Progenitor cell of endocrine pancreas (in vitro differentiated cells): Measurements from ENCODE around the gene DENND4C. TPM values are rescaled to one million over a fixed set of nuclear protein-coding genes. Genes with fewer than 3 reads are reported as not detected.

Experiments used
- DNase-seq: peaks from one replicate; pipeline ENCODE4 v3.0.0; 2021; ENCODE audit warnings: low spot score; ENCODE audit not compliant: unreplicated experiment
- H3K27ac Mint-ChIP-seq: 2 replicates; pipeline ENCODE4 v1.8.0; 2021; ENCODE audit warnings: mild to moderate bottlenecking, moderate library complexity, mixed read lengths
- H3K27me3 Mint-ChIP-seq: 2 replicates; pipeline ENCODE4 v1.8.0; 2021; ENCODE audit warnings: mixed read lengths
- H3K36me3 Mint-ChIP-seq: 2 replicates; pipeline ENCODE4 v1.8.0; 2022; ENCODE audit warnings: mixed read lengths; ENCODE audit not compliant: insufficient read depth
- H3K4me1 Mint-ChIP-seq: 2 replicates; pipeline ENCODE4 v1.8.0; 2021; ENCODE audit warnings: low read depth, mixed read lengths
- H3K4me3 Mint-ChIP-seq: 2 replicates; pipeline ENCODE4 v1.8.0; 2021; ENCODE audit warnings: low read depth, mild to moderate bottlenecking, moderate library complexity, mixed read lengths
- H3K9me3 Mint-ChIP-seq: 2 replicates; pipeline ENCODE4 v1.8.0; 2021; ENCODE audit warnings: low read depth, mixed read lengths
- CTCF ChIP-seq: fragments of 200-600 bp; sonication (generic); IDR thresholded peaks from one replicate; pipeline ENCODE4 v1.5.0; 2021; ENCODE audit warnings: antibody characterized with exemption, mild to moderate bottlenecking; ENCODE audit not compliant: unreplicated experiment
- total RNA-seq: library from RNA; stranded (reverse); gene quantifications from 2 replicates; pipeline ENCODE4 v1.2.1, GENCODE V29; 2021

DENND4C gene
- total RNA-seq, 1 donor from 2014 or later = 60.4 TPM

- Mint-ChIP-seq H3K9me3 (no peaks in the 10 kb centered on the region), H3K27ac (no peak overlapping the region), H3K27me3 (no peaks in the 10 kb centered on the region), H3K4me3 (no peak overlapping the region), H3K36me3 (peaks cover 18% of the 10 kb centered on the region), H3K4me1 (no peaks in the 10 kb centered on the region)
- TF ChIP-seq CTCF = no peak
- no peak for DNase-seq
Observed at GRCh38 chr9:19320495-19320894, 90.0 kb downstream of the DENND4C start.

DNA sequence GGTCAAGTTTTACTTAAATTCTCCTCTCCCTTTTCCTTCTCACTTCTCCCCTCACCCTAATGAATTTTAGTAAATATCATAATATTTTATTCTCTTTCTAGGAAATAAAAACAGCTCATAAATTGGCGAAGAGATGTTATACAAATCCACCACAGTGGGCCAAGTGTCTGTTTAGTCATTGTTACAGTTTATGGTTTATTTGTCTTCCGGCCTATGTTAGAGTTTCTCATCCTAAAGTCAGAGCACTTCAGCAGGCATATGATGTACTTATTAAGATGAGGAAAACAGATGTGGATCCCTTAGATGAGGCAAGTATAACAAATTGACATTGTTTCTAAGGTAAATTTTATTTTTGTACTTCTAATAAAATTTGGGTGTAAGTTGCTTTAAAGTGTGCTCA, 101.4 kb downstream of the DENND4C start:
- no peak for DNase-seq
- H3K27me3 Mint-ChIP-seq = no peaks in the 10 kb centered on the region
- no peak overlapping the region for H3K27ac Mint-ChIP-seq
- no peak for TF ChIP-seq CTCF
- H3K4me3 Mint-ChIP-seq = no peak overlapping the region
- no peaks in the 10 kb centered on the region for H3K4me1 Mint-ChIP-seq
- H3K36me3 Mint-ChIP-seq = peaks cover 16% of the 10 kb centered on the region
- H3K9me3 Mint-ChIP-seq = no peaks in the 10 kb centered on the region

DNA sequence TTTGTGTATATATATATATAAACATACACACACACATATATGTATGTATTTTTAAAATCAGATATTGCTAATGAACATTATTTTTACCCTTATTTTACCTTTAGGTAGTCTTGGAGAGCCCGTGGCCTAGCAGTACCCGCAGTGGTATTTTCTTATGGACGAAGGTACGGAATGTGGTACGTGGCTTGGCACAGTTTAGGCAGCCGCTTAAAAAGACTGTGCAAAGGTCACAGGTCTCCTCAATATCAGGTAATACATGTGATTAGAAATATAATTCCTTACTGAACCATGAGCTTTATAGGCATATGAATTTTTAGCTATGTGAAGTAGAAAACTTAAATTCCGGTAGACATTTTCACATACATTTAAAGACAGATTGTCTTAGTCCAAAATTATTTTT, 105.7 kb downstream of the DENND4C start:
- H3K36me3 Mint-ChIP-seq = peaks cover 14% of the 10 kb centered on the region
- no peaks in the 10 kb centered on the region for H3K27me3 Mint-ChIP-seq
- H3K9me3 Mint-ChIP-seq = no peaks in the 10 kb centered on the region
- H3K4me1 Mint-ChIP-seq = no peaks in the 10 kb centered on the region
- no peak overlapping the region for H3K27ac Mint-ChIP-seq
- no peak for TF ChIP-seq CTCF
- no peak for DNase-seq
- H3K4me3 Mint-ChIP-seq = no peak overlapping the region

DNA sequence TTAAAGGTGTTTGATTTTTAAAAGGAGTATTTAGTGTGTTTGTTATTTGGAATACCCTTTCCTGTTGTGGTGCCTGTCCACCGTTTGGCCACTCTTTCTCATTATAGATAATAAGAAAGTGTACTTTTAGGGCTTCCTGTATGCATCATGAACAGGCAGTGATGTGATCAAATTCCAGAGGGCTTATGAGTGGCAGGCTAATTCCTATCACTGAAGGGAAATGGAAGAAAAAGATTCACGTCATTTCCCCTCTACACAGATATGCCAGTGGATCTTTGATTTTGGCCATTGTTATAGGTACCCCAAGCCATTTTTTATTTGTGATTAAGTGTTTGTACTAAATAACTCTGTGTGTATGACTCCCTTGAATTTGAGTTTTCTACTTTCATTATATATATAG, 112.5 kb downstream of the DENND4C start:
- Mint-ChIP-seq H3K36me3 (peaks cover 15% of the 10 kb centered on the region), H3K9me3 (no peaks in the 10 kb centered on the region), H3K4me3 (no peak overlapping the region), H3K27ac (no peak overlapping the region), H3K4me1 (no peaks in the 10 kb centered on the region), H3K27me3 (no peaks in the 10 kb centered on the region)
- DNase-seq = no peak
- no peak for TF ChIP-seq CTCF

DNA sequence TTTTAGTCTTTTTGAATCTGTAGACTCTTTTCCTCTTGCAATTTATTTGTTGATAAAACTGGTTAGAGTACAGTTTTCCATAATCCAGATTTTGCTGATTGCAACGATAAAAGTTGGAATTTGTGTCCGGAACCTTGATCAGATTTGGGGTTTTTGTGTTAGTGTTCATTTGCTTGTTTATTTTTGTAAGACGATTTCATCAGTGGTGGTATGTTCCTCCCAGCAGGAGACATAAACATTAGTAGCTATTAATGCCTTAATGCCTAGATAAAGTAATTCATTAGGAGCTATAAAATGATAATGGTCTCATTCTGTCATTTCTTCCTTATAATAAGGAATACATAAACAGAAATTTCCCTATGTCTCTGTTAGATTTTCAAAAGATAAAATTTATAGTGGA, 128.2 kb downstream of the DENND4C start:
- Mint-ChIP-seq H3K9me3 (no peaks in the 10 kb centered on the region), H3K36me3 (peaks cover 20% of the 10 kb centered on the region), H3K4me3 (no peak overlapping the region), H3K27me3 (no peaks in the 10 kb centered on the region), H3K27ac (no peak overlapping the region), H3K4me1 (no peaks in the 10 kb centered on the region)
- no peak for TF ChIP-seq CTCF
- DNase-seq = no peak
